HG02884 (cell line): ENCODE results near the gene AQR.

Experiments used
- ATAC-seq: cut with Tn5 transposase; IDR thresholded peaks from one replicate; pipeline ENCODE4 v1.9.1; 2021; ENCODE audit warnings: mild to moderate bottlenecking, moderate library complexity; ENCODE audit not compliant: unreplicated experiment

The AQR gene

GRCh38 chr15:34883633-34884032 lies 85.9 kb downstream of the AQR start:
- no peak for ATAC-seq

- no peak for ATAC-seq
Observed at GRCh38 chr15:34883042-34883441, 86.5 kb downstream of the AQR start.

GRCh38 chr15:34879107-34879506 lies 90.4 kb downstream of the AQR start:
- ATAC-seq: no peak

GRCh38 chr15:34876640-34877039 lies 92.9 kb downstream of the AQR start:
- no peak for ATAC-seq

- ATAC-seq: no peak
Observed at GRCh38 chr15:34869110-34869509, 100.4 kb downstream of the AQR start.

- no peak for ATAC-seq
Observed at GRCh38 chr15:34865531-34865930, 104.0 kb downstream of the AQR start.

GRCh38 chr15:34861214-34861613 lies 108.3 kb downstream of the AQR start:
- ATAC-seq: no peak

GRCh38 chr15:34855893-34856292 lies 113.6 kb downstream of the AQR start:
- ATAC-seq: no peak

- no peak for ATAC-seq
Observed at GRCh38 chr15:34855413-34855812, 114.1 kb downstream of the AQR start.

GRCh38 chr15:34854232-34854631 lies 115.3 kb downstream of the AQR start:
- ATAC-seq: no peak

GRCh38 chr15:34853001-34853758 lies 116.4 kb downstream of the AQR start:
- no peak for ATAC-seq

- no peak for ATAC-seq
Observed at GRCh38 chr15:34851751-34852150, 117.8 kb downstream of the AQR start.

GRCh38 chr15:34851007-34851406 lies 118.5 kb downstream of the AQR start:
- no peak for ATAC-seq

- ATAC-seq: no peak
Observed at GRCh38 chr15:34850121-34850520, 119.4 kb downstream of the AQR start.

GRCh38 chr15:34849364-34849959 lies 120.1 kb downstream of the AQR start:
- ATAC-seq: no peak

GRCh38 chr15:34847598-34847997 lies 121.9 kb downstream of the AQR start:
- ATAC-seq: no peak

- no peak for ATAC-seq
Observed at GRCh38 chr15:34841262-34841725, 128.2 kb downstream of the AQR start.

- no peak for ATAC-seq
Observed at GRCh38 chr15:34838282-34838681, 131.3 kb downstream of the AQR start.

- ATAC-seq: no peak
Observed at GRCh38 chr15:34837246-34838016, 132.1 kb downstream of the AQR start.

GRCh38 chr15:34828145-34828911 lies 141.2 kb downstream of the AQR start:
- no peak for ATAC-seq

GRCh38 chr15:34821831-34822230 lies 147.7 kb downstream of the AQR start:
- no peak for ATAC-seq
